IMR-90 (cell line): Measurements from ENCODE around the gene PLCB4. TPM values are rescaled to one million over a fixed set of nuclear protein-coding genes. Genes with fewer than 3 reads are reported as not detected.

Experiments used
- ATAC-seq: fragments of 200-7000 bp; cut with Tn5 transposase; 2 replicates; pipeline ENCODE4 v1.9.1; 2020; ENCODE audit warnings: low read depth, mild to moderate bottlenecking, moderate library complexity
- BruUV-seq: library from RNA; stranded (reverse); fragments of 400-500 nt; replicated peaks from 2 replicates; lab custom pipeline; 2021; lab: Mats Ljungman, UMichigan
- CTCF ChIA-PET: fragments of 300-600 bp; formaldehyde crosslinking; extraction: SDS; loops from one replicate; lab custom pipeline; 2021; ENCODE audit warnings: antibody characterized with exemption; lab: Yijun Ruan, JAX
- POLR2A ChIA-PET: fragments of 300-600 bp; sonication (Branson Sonifier 250); formaldehyde crosslinking; loops from one replicate; lab custom pipeline; 2022; ENCODE audit warnings: antibody characterized with exemption; ENCODE audit not compliant: unreplicated experiment; lab: Charles Lee
- DNase-seq: peaks from one replicate; pipeline ENCODE4 v3.0.0; 2013
- H2AFZ ChIP-seq: replicated peaks from 2 replicates; pipeline ENCODE3; 2013; ENCODE audit warnings: low read length, mild to moderate bottlenecking; ENCODE audit not compliant: poor library complexity
- H2AK5ac ChIP-seq: 2 replicates; pipeline ENCODE4 v1.6.1; 2013; ENCODE audit warnings: low read depth, low read length, inconsistent platforms
- H2AK9ac ChIP-seq: replicated peaks from 2 replicates; pipeline ENCODE3; 2013; ENCODE audit warnings: mild to moderate bottlenecking, low read depth, low read length, moderate library complexity; ENCODE audit not compliant: poor library complexity
- H2BK120ac ChIP-seq: 2 replicates; pipeline ENCODE4 v1.6.1; 2013; ENCODE audit warnings: low read depth, low read length, inconsistent platforms
- H2BK15ac ChIP-seq: 3 replicates; pipeline ENCODE4 v1.6.1; 2013; ENCODE audit warnings: low read depth, low read length, inconsistent platforms
- H2BK20ac ChIP-seq: 2 replicates; pipeline ENCODE4 v1.6.1; 2013; ENCODE audit warnings: low read depth, mild to moderate bottlenecking, inconsistent platforms, low read length, moderate library complexity
- H2BK5ac ChIP-seq: 2 replicates; pipeline ENCODE4 v1.6.1; 2013; ENCODE audit warnings: mild to moderate bottlenecking, low read depth, low read length, inconsistent platforms; ENCODE audit not compliant: poor library complexity, severe bottlenecking
- H3K14ac ChIP-seq: replicated peaks from 2 replicates; pipeline ENCODE4 v1.6.1; 2013; ENCODE audit warnings: low read depth, low read length, inconsistent platforms
- H3K18ac ChIP-seq: 2 replicates; pipeline ENCODE4 v1.6.1; 2013; ENCODE audit warnings: low read depth, low read length, control low read depth
- H3K23ac ChIP-seq: 2 replicates; pipeline ENCODE4 v1.6.1; 2013; ENCODE audit warnings: low read depth, low read length, inconsistent platforms
- H3K27ac ChIP-seq: 2 replicates; pipeline ENCODE4 v1.5.1; 2013; ENCODE audit warnings: mild to moderate bottlenecking, control low read depth, low read length; ENCODE audit not compliant: insufficient read depth
- H3K27me3 ChIP-seq: 2 replicates; pipeline ENCODE4 v1.6.1; 2013; ENCODE audit warnings: low read length; ENCODE audit not compliant: control insufficient read depth, insufficient read depth
- H3K36me3 ChIP-seq: 2 replicates; pipeline ENCODE4 v1.6.1; 2013; ENCODE audit warnings: low read length, mixed read lengths; ENCODE audit not compliant: control insufficient read depth, insufficient read depth
- H3K4ac ChIP-seq: 2 replicates; pipeline ENCODE4 v1.6.1; 2013; ENCODE audit warnings: low read depth, low read length, inconsistent platforms
- H3K4me1 ChIP-seq: 2 replicates; pipeline ENCODE4 v1.6.1; 2013; ENCODE audit warnings: low read length, mixed read lengths; ENCODE audit not compliant: control insufficient read depth, insufficient read depth
- H3K4me2 ChIP-seq: 2 replicates; pipeline ENCODE4 v1.6.1; 2013; ENCODE audit warnings: low read depth, mild to moderate bottlenecking, control low read depth, low read length, moderate library complexity
- H3K4me3 ChIP-seq: 2 replicates; pipeline ENCODE4 v1.5.1; 2013; ENCODE audit warnings: low read depth, mild to moderate bottlenecking, control low read depth, low read length, moderate library complexity; ENCODE audit not compliant: insufficient read depth
- H3K56ac ChIP-seq: 2 replicates; pipeline ENCODE4 v1.6.1; 2013; ENCODE audit warnings: low read length, inconsistent platforms; ENCODE audit not compliant: insufficient read depth; ENCODE audit errors: extremely low read depth
- H3K79me1 ChIP-seq, 2 experiments: 2 replicates each; pipeline ENCODE4 v1.6.1; 2013; ENCODE audit warnings: low read length in 2 of 2, inconsistent platforms in 1 of 2, low read depth in 1 of 2
- H3K9ac ChIP-seq: 2 replicates; pipeline ENCODE4 v1.6.1; 2013; ENCODE audit warnings: low read depth, low read length, control low read depth
- H3K9me1 ChIP-seq: 2 replicates; pipeline ENCODE4 v1.6.1; 2013; ENCODE audit warnings: low read length, inconsistent platforms; ENCODE audit not compliant: insufficient read depth
- H3K9me3 ChIP-seq: 2 replicates; pipeline ENCODE4 v1.6.1; 2013; ENCODE audit warnings: low read length; ENCODE audit not compliant: control insufficient read depth, insufficient read depth
- H4K20me1 ChIP-seq: 2 replicates; pipeline ENCODE4 v1.6.1; 2013; ENCODE audit warnings: low read length, inconsistent platforms; ENCODE audit not compliant: insufficient read depth
- H4K5ac ChIP-seq: 2 replicates; pipeline ENCODE4 v1.6.1; 2013; ENCODE audit warnings: mild to moderate bottlenecking, low read depth, low read length, control low read depth
- H4K8ac ChIP-seq, 2 experiments: 2 replicates each; pipeline ENCODE4 v1.6.1; 2013; ENCODE audit warnings: low read depth in 2 of 2, low read length in 2 of 2, control low read depth in 1 of 2, inconsistent platforms in 1 of 2
- H4K91ac ChIP-seq: 2 replicates; pipeline ENCODE4 v1.6.1; 2013; ENCODE audit warnings: low read depth, low read length, inconsistent platforms; ENCODE audit not compliant: insufficient read depth
- CHD1 ChIP-seq: IDR thresholded peaks from 2 replicates; pipeline ENCODE4 v1.6.1; 2012; ENCODE audit warnings: low read depth, low read length, improper control_type of control experiment
- CTCF ChIP-seq: conservative IDR thresholded peaks from 2 replicates; pipeline ENCODE4 v1.5.1; 2012; ENCODE audit warnings: mild to moderate bottlenecking, low read depth, low read length, improper control_type of control experiment
- ELK1 ChIP-seq: fragments of 150-350 bp; IDR thresholded peaks from 2 replicates; pipeline ENCODE4 v1.6.1; 2016; ENCODE audit warnings: low read depth, mild to moderate bottlenecking, low read length, moderate library complexity, borderline replicate concordance
- MAZ ChIP-seq: IDR thresholded peaks from 2 replicates; pipeline ENCODE4 v1.6.1; 2012; ENCODE audit warnings: low read depth, mild to moderate bottlenecking, low read length, improper control_type of control experiment, moderate library complexity, borderline replicate concordance
- MXI1 ChIP-seq: IDR thresholded peaks from 2 replicates; pipeline ENCODE4 v1.6.1; 2012; ENCODE audit warnings: low read depth, mild to moderate bottlenecking, low read length, moderate library complexity, borderline replicate concordance
- NFE2L2 ChIP-seq: fragments of 150-350 bp; IDR thresholded peaks from 2 replicates; pipeline ENCODE4 v1.6.1; 2016; ENCODE audit warnings: low read depth, mild to moderate bottlenecking, low read length
- POLR2A ChIP-seq: IDR thresholded peaks from 2 replicates; pipeline ENCODE4 v1.6.1; 2012; ENCODE audit warnings: mild to moderate bottlenecking, low read depth, low read length
- RCOR1 ChIP-seq: IDR thresholded peaks from 2 replicates; pipeline ENCODE4 v1.6.1; 2012; ENCODE audit warnings: mild to moderate bottlenecking, low read length, improper control_type of control experiment; ENCODE audit not compliant: insufficient replicate concordance
- RFX5 ChIP-seq: IDR thresholded peaks from 2 replicates; pipeline ENCODE4 v1.8.0; 2012; ENCODE audit warnings: low read depth, mild to moderate bottlenecking, low read length, moderate library complexity
- SMC3 ChIP-seq: fragments of 150-350 bp; IDR thresholded peaks from 2 replicates; pipeline ENCODE4 v1.6.1; 2016; ENCODE audit warnings: low read depth, mild to moderate bottlenecking, antibody characterized with exemption, low read length, moderate library complexity
- USF2 ChIP-seq: fragments of 150-350 bp; IDR thresholded peaks from 2 replicates; pipeline ENCODE4 v1.6.1; 2017; ENCODE audit warnings: mild to moderate bottlenecking, antibody characterized with exemption, low read length, low read depth
- WGBS, 2 experiments: methylation state at CpG; one replicate each; pipeline versions ENCODE4 v1.1.5 to v1.1.7; 2013; ENCODE audit warnings: missing lambda C conversion rate in 2 of 2; ENCODE audit not compliant: insufficient read length in 1 of 2; ENCODE audit errors: extremely low coverage in 2 of 2; 5-methylcytosine and 5-hydroxymethylcytosine counted together
- dilution Hi-C: fragments of 300-500 bp; cut with HindIII; formaldehyde crosslinking; loops from one replicate; pipeline ENCODE4 v1.14.3; 2018; ENCODE audit warnings: low sequenced_read_pairs; ENCODE audit not compliant: unreplicated experiment
- in situ Hi-C: fragments of 300-500 bp; cut with MboI; formaldehyde crosslinking; loops from 3 replicates; pipeline ENCODE4 v1.14.3; 2019; ENCODE audit warnings: low sequenced_read_pairs, inconsistent platforms, mixed read lengths
- intact Hi-C: fragments of 100-400 bp; cut with micrococcal nuclease; formaldehyde crosslinking; loops from 2 replicates; pipeline ENCODE4 v1.10.0; 2022
- polyA plus RNA-seq, 3 experiments: library from polyadenylated mRNA; depleted of rRNA; stranded (reverse); fragments of >200 nt; gene quantifications; 2 replicates each; pipeline ENCODE4 v1.2.3, GENCODE V29; 2012; ENCODE audit warnings: low replicate concordance in 1 of 3
- total RNA-seq: library from RNA; depleted of rRNA; stranded (reverse); fragments of >200 nt; gene quantifications from 2 replicates; pipeline ENCODE4 v1.2.3, GENCODE V29; 2012

PLCB4 gene
- total and polyA plus RNA-seq, 2 of the 4 experiments (the other 2 are of a cell fraction) = 12.5 to 24.0 TPM

GRCh38 chr20:9520086-9520485 is 451.2 kb downstream of the PLCB4 start:
- DNase-seq (no peak), ATAC-seq (no peak)
- Histone ChIP-seq H3K9me3 (peaks cover 3% of the 10 kb centered on the region; the same call in 1 of the 2 replicates), H2AK9ac (no peak overlapping the region), H3K23ac (no peak overlapping the region), H4K20me1 (no peaks in the 10 kb centered on the region), H4K8ac (no peak overlapping the region), H3K27me3 (peaks cover 54% of the 10 kb centered on the region), H2AK5ac (no peak overlapping the region), H3K9ac (no peak overlapping the region), H3K4me1 (no peaks in the 10 kb centered on the region; the same call in 1 of the 2 replicates), H3K4me3 (no peak overlapping the region), H3K9me1 (no peaks in the 10 kb centered on the region), H2BK5ac (no peak overlapping the region), H2BK120ac (no peak overlapping the region), H3K56ac (no peak overlapping the region), H3K36me3 (no peaks in the 10 kb centered on the region), H3K4me2 (no peak overlapping the region), H3K4ac (no peak overlapping the region), H3K18ac (no peak overlapping the region), H3K79me1 (no peaks in the 10 kb centered on the region), H3K14ac (no peak overlapping the region), H2BK20ac (no peak overlapping the region), H4K91ac (no peak overlapping the region), H4K5ac (no peak overlapping the region), H3K27ac (no peak overlapping the region), H2AFZ (no peak overlapping the region), H2BK15ac (no peak overlapping the region)
- WGBS, 2 experiments = no CpG with 5 or more reads among the region's 4 CpGs
- no TSS peak for BruUV-seq
- POLR2A ChIA-PET = no interaction called here
- dilution Hi-C loops (no loop called here), in situ Hi-C loops (no loop called here), intact Hi-C loops (no loop called here)
- CTCF ChIA-PET = interaction anchor here (1.3 kb wide), 1 partner anchor 16 kb away, joined by 7 read pairs; no protein-coding TSS in a partner anchor
- TF ChIP-seq USF2 (no peak), SMC3 (no peak), MXI1 (no peak), ELK1 (no peak), RFX5 (no peak), NFE2L2 (no peak), MAZ (no peak), CHD1 (no peak), POLR2A (no peak), CTCF (no peak), RCOR1 (no peak)
